GM13976 (cell line): ENCODE results near the gene TMEM14C.

Experiments used
- DNase-seq: peaks from one replicate; pipeline ENCODE4 v3.0.0; 2012; ENCODE audit warnings: low spot score
- CTCF ChIP-seq: IDR thresholded peaks from 2 replicates; pipeline ENCODE4 v1.5.1; 2012; ENCODE audit warnings: borderline replicate concordance, mild to moderate bottlenecking; ENCODE audit not compliant: insufficient read depth; ENCODE audit errors: extremely low read depth, missing control alignments, control extremely low read depth
- in situ Hi-C: fragments of 300-500 bp; cut with MboI; formaldehyde crosslinking; loops from one replicate; pipeline ENCODE4 v1.12.0; 2022; ENCODE audit warnings: low sequenced_read_pairs, mixed read lengths, inconsistent platforms; ENCODE audit not compliant: unreplicated experiment

Gene TMEM14C

GRCh38 chr6:10759884-10760329, 37.0 kb downstream of the TMEM14C start:
- TF ChIP-seq CTCF, result no peak
- no peak for DNase-seq
- in situ Hi-C loops, result no loop called here

- in situ Hi-C loops, result no loop called here
- TF ChIP-seq CTCF, result no peak
- no peak for DNase-seq
Observed at GRCh38 chr6:10763006-10763405, 40.1 kb downstream of the TMEM14C start.

GRCh38 chr6:10769419-10769818, 46.5 kb downstream of the TMEM14C start:
- TF ChIP-seq CTCF, result no peak
- in situ Hi-C loops, result no loop called here
- DNase-seq, result no peak

GRCh38 chr6:10771371-10771894, 48.6 kb downstream of the TMEM14C start:
- DNase-seq, result no peak
- TF ChIP-seq CTCF, result no peak
- in situ Hi-C loops, result no loop called here

- TF ChIP-seq CTCF, result no peak
- DNase-seq, result no peak
- in situ Hi-C loops, result no loop called here
Observed at GRCh38 chr6:10778230-10778629, 55.4 kb downstream of the TMEM14C start.

GRCh38 chr6:10779076-10779475, 56.2 kb downstream of the TMEM14C start:
- DNase-seq, result no peak
- no peak for TF ChIP-seq CTCF
- in situ Hi-C loops, result no loop called here
